Epithelial cell of esophagus (primary cell): ENCODE data around the gene SSH2.
A peak's percentile ranks its signal among the peaks of the same experiment; 100 is the strongest.

Source experiments
- DNase-seq: peaks from one replicate; pipeline ENCODE4 v3.0.0; 2010; ENCODE audit warnings: low read depth
- H3K4me3 ChIP-seq: 2 replicates; pipeline ENCODE4 v1.5.1; 2011; ENCODE audit warnings: mild to moderate bottlenecking, low read length, control low read depth
- CTCF ChIP-seq: IDR thresholded peaks from 2 replicates; pipeline ENCODE4 v1.5.1; 2011; ENCODE audit warnings: low read depth, mild to moderate bottlenecking, low read length, control low read depth, inconsistent platforms; ENCODE audit not compliant: insufficient read depth; ENCODE audit errors: missing control alignments

SSH2 gene

DNA sequence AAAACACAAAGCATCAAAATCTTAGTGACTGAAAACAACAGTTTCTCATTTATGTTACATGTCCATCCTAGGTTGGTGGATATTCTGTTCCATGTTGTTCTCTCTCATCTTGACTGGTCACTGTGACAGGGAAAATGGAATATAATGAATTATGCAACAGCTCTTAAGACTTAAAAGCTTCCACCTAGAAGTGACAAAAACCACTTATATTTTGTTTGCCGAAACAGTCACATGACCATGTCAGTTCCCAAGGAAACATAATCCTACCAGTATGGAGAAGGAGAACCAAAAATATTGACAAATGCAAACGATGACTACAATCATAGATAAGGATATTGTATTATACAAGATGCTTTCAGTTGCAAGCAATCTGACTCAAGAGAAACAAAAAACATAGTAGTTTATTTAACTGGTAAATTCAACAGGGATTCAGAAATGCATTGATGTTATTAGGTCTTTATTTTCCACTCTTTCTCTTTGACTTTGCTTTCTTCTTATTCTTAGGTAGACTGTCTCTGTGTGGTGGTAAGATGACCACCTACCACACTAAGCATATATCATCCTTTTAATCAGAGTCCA, 103.8 kb downstream of the SSH2 start:
- DNase-seq: no peak
- no peak overlapping the region for H3K4me3 ChIP-seq
- TF ChIP-seq CTCF: no peak

- no peak for DNase-seq
- H3K4me3 ChIP-seq: no peak overlapping the region
- no peak for TF ChIP-seq CTCF
Measured at GRCh38 chr17:29825604-29826003, 104.4 kb downstream of the SSH2 start.

- no peak for DNase-seq
- TF ChIP-seq CTCF: no peak
- no peak overlapping the region for H3K4me3 ChIP-seq
Measured at GRCh38 chr17:29821897-29822296, 108.1 kb downstream of the SSH2 start.

- no peak for DNase-seq
Measured at GRCh38 chr17:29820425-29820824, 109.6 kb downstream of the SSH2 start.

GRCh38 chr17:29807520-29808361, 122.3 kb downstream of the SSH2 start:
- H3K4me3 ChIP-seq: no peak overlapping the region
- peak; percentile 67 for DNase-seq
- TF ChIP-seq CTCF: peak; percentile 81

More at GRCh38 chr17:29820425-29820824, 109.6 kb downstream of the SSH2 start:
- no peak for TF ChIP-seq CTCF
- H3K4me3 ChIP-seq: no peak overlapping the region

DNA sequence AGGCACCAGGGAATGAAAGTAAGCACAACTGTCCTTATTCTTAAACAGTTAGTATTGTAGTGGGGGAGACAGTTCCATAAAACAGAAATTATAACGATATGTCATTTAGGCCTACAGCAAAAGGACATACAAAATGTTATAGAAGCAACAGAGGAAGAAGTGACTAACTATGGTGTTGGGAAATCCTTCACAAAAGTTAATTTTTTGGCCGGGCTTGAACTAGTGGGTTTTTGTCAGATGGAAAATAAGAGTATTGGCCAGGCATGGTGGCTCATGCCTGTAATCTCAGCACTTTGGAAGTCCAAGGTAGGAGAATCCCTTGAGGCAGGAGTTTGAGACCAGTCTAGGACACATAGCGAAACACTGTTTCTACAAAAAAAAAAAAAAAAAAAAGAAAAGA, 127.8 kb downstream of the SSH2 start:
- no peak for TF ChIP-seq CTCF
- DNase-seq: no peak

More for the DNA sequence above, 127.8 kb downstream of the SSH2 start:
- no peak overlapping the region for H3K4me3 ChIP-seq
